GM21360 (cell line): ENCODE measurements around the gene PTEN.

ENCODE experiments used
- ATAC-seq: cut with Tn5 transposase; IDR thresholded peaks from one replicate; pipeline ENCODE4 v1.9.1; 2021; ENCODE audit warnings: mild to moderate bottlenecking, moderate library complexity; ENCODE audit not compliant: unreplicated experiment

PTEN gene

DNA sequence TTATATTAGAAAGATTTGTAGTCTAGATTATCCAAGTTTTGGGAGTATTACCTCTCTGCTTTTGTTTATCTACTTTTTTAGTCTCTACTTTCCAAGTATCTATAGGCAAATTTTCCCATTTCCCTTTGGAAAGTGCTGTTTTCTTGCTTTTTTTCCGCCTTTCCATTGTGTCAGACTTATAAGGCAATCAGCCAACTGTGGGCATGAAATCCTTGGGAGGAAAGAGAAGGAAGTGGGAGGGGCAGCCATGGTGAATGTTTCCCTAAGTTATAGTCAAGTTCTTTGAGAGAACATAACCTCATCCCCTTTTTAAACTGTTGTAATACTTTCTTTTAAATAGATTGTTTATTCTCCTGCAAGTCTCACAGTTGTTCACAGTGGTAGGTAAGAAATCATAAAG, 52.6 kb downstream of the PTEN start:
- no peak for ATAC-seq

DNA sequence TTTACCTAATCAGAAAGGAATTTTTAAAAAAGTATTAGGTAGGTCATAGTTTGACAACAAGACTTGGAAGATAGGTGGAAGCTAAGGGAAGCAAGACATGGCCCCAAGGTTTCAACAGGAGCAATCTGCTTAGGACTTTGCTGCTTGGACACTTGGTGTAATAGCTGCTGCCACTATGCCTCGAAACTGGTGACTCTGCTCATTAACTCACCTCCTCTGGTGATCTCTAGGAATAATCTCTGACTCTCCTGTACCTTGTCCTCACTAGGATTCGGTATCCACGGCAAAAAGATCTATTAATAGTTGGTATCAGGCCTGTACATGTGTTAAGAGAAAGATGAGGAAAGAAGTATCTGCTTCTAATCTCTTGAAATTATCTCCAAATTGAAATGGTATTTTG, 53.1 kb downstream of the PTEN start:
- ATAC-seq = no peak

DNA sequence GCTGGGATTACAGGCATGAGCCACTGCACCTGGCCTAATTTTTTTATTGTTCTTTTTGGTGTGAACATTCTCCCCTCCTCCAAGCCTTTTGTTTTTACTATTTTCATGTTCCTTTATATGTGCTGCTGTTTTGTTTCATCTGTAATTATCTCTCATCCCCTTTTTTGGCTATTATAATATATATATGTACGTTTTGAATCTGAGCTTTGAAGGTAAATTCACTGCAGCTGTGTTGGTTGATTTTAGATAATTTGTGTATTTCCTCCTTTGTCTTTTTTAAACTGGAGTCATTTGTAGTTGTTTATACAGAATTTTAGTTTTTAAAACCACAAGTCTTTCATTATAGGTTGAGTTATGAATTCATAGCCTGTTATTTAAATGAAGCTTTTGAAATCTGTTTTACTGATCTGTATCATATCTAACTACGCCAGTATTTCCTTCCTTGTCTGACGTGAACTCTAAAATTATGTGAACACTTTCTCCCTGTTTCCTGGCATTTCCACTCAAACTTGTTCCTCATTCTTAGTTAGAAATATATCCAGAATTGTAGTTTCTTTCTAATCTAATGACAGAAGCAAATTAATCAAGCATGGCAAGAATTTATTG, 54.9 kb downstream of the PTEN start:
- no peak for ATAC-seq

DNA sequence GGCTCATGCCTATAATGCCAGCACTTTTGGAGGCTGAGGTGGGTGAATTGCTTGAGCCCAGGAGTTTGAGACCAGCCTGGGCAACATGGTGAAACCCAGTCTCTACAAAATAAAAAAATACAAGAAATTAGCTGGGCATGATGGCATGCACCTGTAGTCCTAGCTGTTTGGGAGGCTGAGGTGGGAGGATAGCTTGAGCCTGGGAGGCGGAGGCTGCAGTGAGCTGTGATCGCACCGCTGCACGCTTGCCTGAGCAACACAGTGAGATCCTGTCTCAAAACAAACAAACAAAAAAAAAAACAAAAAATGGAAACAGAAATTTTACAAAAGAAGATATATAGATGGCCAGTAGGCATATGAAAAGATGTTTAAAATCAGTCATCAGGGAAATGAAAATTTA, 57.1 kb downstream of the PTEN start:
- no peak for ATAC-seq

DNA sequence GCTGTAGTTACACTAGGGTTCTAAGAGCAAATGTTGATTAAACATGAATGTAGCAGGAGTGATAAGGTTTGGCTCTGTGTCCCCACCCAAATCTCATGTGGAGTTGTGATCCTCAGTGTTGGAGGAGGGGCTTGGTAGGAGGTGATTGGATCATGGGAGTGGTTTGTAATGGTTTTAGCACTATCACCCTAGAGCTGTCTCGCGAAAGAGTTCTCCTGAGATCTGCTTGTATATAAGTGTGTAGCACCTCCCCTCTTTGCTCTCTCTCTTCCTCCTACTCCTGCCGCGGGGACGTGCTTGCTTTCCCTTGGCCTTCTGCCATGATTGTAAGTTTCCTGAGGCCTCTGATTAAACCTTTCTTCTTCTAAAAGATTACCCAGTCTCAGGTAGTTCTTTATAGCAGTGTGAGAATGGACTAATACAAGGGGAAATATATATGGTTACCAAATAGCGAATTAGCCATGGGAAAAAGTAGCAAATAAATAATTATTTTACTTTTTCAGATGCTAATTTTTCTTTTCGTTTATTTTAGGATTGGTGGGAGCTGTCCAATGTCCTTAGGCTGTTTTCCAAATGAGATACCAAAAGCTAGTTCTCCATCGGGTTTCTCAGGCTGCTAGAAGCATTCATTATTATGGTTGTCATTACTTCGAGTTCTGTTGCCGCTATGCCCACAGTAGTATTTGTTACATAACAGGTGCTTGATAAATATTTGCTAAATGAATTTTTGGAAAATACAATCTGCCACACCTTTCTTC, 58.7 kb downstream of the PTEN start:
- no peak for ATAC-seq

- ATAC-seq = no peak
Observed at GRCh38 chr10:87923233-87923632, 59.8 kb downstream of the PTEN start.

DNA sequence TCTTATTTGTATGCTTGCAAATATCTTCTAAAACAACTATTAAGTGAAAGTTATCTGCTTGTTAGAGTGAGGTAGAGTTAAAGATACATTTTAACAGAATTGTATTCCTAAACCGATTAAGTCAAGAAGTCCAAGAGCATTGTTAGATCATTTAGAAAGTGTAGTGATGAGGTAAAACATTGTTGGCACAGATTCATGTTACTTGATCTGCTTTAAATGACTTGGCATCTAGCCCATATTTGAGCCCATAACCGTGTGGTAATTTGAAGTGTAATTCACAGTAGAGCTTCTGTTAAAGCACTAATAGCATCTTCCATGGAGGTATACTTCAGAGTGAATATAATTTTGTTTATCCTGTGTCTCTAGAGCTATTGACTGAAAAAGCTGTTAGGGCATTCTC, 62.1 kb downstream of the PTEN start:
- no peak for ATAC-seq

- ATAC-seq = no peak
Observed at GRCh38 chr10:87927091-87927490, 63.7 kb downstream of the PTEN start.

DNA sequence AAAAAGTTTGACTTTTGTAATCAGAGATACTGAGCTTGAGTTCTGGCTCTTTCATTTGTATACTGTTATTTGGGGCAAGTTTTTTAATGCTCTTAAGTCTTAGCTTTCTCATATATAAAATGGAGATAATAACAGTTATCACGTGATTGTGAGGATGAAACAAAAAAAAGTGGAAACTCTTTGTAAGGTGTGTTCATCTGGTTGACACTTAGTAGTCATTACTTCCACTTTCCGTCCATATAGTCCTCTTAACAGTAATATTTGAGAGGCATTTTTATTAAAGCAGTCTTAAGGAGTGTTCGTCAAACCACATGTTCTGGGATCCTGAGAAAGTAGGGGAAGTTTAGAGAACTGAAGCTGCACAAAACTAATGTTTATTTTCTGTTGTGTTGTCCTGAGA, 65.6 kb downstream of the PTEN start:
- ATAC-seq = no peak

GRCh38 chr10:87930141-87930540, 66.7 kb downstream of the PTEN start:
- ATAC-seq = no peak

GRCh38 chr10:87930934-87931835, 67.8 kb downstream of the PTEN start:
- ATAC-seq = no peak

- no peak for ATAC-seq
Observed at GRCh38 chr10:87931836-87932230, 68.4 kb downstream of the PTEN start.

DNA sequence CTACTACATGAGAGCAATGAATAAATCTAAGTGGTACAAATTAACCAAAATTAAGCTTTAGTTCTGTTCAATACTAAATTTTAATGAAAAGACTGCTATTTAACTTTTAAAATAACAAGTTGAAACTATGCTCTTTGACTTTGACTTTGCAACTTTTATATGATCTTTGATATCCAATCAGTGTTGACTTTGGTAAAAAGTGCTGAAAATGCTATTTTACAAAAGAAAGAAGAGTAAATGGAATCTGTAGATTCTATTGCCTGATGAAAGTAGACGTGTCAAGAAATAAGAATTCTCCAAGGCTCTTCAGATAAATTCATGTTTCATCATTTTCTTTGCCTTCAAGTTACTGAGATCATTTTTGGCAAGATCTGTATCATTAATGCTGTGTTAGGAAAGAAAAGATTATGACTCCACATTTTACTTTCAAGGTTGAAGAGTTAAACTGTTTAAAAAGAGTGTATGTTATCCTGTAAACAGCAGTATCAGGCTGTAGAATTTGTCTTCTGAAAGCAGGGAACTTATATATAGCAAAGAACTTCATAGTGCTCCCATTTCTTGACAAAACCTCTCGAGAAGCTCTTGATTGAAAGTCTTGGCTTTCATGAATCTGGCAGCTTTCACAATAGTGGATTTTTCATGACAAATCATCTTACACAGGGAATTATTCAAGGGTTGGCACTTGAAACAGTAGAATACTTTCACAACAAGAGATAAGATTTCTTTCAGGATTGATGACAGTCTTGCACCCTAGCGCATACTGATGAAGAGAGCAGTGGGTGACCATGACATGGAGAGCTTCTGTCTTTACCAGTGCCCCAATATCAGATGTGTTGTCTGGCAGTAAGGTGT, 72.1 kb downstream of the PTEN start:
- ATAC-seq = no peak

DNA sequence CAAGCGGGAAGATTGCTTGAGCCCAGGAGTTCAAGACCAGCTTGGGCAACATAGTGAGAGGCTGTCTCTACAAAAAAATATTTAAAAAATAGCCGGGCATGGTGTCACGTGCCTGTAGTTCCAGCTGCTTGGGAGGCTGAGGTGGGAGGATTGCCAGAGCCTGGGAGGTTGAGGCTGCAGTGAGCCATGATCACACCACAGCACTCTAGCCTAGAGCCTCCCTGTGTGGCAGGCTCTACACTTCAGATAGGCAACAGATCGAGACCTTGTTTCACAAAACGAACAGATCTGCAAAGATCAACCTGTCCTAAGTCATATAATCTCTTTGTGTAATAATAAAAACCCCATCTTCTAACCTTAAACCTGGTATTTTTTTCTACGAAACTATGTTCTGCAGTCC, 76.8 kb downstream of the PTEN start:
- ATAC-seq = no peak

DNA sequence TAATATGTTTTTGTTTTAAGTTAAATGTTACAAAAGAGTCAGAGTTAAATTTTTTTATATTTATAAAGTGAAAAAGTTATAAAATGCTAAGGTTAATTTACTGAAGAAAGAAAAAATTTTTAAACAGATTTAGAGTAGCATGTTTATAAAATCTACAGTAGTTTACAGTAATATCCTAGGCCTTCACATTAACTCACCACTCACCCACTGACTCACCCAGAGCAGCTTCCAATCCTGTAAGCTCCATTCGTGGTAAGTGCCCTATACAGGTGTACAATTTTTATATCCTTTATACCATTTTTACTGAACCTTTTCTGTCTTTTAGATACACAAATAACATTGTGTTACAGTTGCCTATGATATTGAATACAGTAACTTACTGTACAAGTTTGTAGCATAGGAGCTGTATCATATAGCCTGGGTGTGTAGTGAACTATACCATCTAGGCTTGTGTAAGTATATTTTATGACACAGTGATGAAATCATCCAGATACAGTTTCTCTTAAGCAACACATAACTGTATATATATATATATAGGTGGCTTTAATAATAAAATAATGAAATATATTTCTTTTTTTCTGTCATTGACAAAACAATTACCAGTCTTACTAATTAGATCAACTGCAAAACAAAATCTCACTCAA, 79.6 kb downstream of the PTEN start:
- ATAC-seq = no peak

GRCh38 chr10:87945984-87946383, 82.6 kb downstream of the PTEN start:
- no peak for ATAC-seq

GRCh38 chr10:87952612-87953011, 89.2 kb downstream of the PTEN start:
- no peak for ATAC-seq

GRCh38 chr10:87956055-87956454, 92.6 kb downstream of the PTEN start:
- no peak for ATAC-seq

GRCh38 chr10:87957702-87958101, 94.3 kb downstream of the PTEN start:
- ATAC-seq = no peak

DNA sequence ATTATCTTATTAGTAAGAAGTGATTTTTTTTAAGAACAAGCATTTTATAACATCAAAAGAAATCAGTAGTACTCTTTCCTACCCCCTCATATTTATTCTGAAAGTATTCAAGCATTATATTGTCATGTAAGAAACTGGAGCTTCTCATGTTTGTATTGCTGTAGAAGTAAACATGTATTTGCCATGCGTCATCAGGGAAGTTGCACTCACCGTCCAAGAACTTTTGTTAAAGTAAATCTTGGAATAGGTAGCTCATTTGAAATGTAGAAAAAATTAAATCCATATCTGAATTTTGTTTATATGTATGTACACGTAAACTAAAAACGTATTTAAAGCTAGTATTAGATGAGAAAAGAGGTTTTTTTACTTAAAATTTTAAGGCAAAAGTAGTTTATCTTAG, 96.8 kb downstream of the PTEN start:
- ATAC-seq = no peak
